Measurements from ENCODE around the gene ZNF219.

- TF ChIP-seq ZNF274 (IDR thresholded peaks at IDR 0.05; ENCODE audit: low read depth, low read length) = no peak
- TF ChIP-seq YY1 (IDR thresholded peaks at IDR 0.05; ENCODE audit: insufficient read depth, insufficient read length) = no peak
These were observed 6.6 kb downstream of the ZNF219 start for GRCh38 chr14:21091821-21092272.

Data from NT2/D1 (cell line).